HG03457 (cell line): ENCODE results near the gene ZSWIM5.
"Not testable (repeated sequence)": the region's sequence is repeated elsewhere in the genome, so short reads cannot be mapped to it uniquely, and the experiment has no call there.

Experiments used
- ATAC-seq: cut with Tn5 transposase; IDR thresholded peaks from one replicate; pipeline ENCODE4 v1.9.1; 2021; ENCODE audit warnings: moderate number of reproducible peaks; ENCODE audit not compliant: unreplicated experiment

ZSWIM5 gene

DNA sequence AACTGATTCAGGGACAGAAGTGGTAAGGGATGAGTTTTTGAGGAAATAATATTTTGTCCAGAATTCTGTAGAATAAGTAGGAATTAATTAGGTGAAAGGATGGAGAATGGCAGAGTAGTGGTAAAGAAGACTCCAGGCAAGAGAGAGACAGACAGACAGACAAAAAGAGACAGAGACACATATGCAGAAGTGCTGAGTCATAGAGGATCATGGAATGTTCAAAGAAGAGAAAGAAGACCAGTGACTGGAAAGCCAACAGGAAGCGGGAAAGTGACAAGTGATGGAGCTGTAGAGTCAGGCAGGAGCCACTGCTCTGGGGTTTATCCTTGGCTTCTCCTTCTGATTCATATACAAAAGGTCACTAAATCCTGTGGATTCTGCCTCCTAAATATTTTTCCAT, 108.5 kb downstream of the ZSWIM5 start:
- ATAC-seq = no peak

DNA sequence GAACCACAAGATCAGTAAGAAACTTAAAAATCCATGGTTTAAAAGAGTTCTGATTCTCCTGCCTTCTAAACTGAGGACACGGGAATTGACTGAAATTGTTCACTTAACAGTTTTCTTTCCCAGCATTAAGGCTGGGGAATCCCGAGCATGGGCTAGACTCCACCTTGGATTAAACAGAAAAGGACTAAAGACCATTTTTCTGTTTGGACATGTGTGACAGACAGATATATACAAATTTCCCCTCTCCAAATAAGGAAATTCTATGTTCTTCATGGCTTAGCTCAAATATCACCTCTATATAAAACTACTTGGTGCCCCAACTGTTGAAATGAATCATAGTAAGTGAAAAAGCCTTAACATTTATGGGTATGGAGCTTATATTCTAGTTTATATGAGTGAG, 109.3 kb downstream of the ZSWIM5 start:
- no peak for ATAC-seq

DNA sequence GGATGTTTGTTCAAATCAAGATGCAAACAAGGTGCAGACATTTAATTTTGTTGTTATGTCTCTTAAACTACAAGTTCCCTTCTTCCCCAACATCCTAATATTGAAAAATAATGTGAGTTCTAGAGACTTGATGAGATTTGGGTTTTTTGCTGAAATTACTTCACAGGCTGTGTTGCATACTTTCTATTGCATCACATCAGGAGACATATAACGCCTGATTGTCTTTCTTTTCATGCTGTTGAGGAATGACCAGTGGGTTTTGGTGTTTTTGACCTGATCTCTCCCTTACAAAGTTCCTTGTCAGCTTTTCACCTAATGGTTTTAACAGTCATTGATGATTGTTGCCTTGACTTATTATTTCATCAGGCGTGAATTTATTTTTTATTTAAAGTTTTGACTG, 111.0 kb downstream of the ZSWIM5 start:
- ATAC-seq = no peak

DNA sequence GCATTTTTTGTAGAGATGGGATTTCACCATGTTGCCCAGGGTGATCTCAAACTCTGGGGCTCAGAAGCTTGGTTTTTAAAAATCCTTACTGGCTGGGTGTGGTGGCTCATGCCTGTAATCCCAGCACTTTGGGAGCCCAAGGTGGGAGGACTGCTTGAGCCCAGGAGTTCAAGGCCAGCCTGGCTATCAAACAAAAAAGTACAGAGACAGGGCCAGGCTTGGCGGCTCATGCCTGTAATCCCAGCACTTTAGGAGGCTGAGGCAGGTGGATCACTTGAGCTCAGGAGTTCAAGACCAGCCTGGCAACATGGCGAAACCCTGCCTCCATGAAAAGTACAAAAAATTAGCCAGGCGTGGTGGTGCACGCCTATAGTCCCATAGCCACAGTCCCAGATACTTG, 112.0 kb downstream of the ZSWIM5 start:
- not testable (repeated sequence) for ATAC-seq

DNA sequence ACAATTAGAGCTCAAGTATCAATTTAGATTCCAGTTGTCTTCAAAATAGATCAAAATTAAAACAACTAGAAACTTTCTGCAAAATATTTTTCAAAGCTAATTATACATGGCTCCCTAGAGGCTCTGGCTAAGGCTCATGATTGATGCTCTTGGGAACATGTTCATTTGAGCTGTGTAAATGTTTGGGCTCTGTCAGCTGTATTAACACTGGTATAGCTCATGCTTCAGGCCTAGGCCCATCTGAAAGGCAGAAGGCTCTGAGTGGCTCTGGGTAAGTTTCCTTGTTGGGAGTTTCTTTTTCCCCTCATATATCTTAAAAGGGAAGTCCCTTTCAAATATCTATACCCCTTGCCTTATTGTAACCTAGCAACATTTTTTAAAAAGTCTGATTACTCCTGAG, 113.1 kb downstream of the ZSWIM5 start:
- no peak for ATAC-seq

DNA sequence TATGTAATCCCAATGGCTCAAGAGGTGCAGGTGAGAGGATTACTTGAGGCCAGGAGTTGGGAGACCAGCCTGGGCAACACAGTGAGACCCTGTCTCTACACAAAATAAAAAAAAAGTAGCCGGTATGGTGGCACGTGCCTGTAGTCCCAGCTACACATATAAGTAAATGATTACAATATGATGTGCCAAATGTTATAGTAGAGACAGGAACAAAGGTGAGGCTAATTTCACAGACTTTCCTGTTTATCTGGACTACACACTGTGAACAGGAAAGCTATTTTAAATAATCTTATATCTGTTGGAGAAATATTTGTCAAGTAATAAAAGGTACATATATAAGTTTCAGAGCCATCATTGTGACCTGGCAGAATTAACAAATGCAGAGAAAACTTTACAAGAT, 116.7 kb downstream of the ZSWIM5 start:
- no peak for ATAC-seq

DNA sequence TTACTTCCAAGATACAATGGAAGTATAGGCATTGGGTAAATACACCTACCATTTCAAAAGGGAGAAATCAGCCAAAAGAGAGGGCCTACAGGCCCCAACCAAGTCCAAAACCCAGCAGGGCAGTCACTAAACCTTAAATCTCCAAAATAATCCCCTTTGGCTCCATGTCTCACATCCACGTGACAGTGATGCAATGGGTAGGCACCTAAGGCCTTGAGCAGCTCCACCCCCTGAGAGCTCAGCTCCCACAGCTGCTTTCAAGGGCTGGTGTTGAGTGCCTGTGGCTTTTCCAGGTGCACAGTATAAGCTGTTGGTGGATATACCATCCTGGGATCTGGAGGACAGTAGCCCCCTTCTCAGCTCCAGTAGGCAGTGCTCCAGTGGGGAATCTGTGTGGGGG, 121.8 kb downstream of the ZSWIM5 start:
- no peak for ATAC-seq

DNA sequence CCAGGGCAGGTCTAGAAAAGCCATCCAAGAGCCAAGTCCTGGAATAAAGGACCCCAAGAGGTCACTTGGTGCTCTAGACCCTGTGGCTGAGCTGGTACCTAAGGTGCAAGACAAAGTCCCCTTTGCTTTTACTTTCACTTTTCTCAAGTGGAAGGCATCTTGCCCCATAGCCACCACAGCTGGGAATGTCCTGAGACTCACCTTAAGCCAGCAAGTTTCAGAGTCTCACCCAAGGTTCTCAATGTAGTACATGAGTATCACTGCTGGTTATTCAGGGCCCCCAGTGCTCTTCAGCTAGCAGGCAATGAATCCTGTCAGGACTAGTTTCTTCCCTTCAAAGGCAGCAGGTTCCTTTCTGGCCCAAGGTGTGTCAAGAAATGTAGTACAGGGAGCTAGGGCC, 126.9 kb downstream of the ZSWIM5 start:
- ATAC-seq = no peak

DNA sequence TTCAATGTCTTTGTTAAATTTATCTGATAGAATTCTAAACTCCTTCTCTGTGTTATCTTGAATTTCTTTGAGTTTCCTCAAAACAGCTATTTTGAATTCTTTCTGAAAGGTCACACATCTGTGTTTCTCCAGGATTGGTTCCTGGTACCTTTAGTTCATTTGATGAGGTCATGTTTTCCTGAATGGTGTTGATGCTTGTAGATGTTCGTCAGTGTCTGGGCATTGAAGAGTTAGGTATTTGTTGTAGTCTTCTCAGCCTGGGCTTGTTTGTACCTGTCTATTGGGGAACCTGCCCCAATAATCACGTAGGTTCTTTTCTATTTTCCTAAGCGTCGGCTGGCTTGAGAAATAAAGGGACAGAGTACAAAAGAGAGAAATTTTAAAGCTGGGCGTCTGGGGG, 129.4 kb downstream of the ZSWIM5 start:
- not testable (repeated sequence) for ATAC-seq

DNA sequence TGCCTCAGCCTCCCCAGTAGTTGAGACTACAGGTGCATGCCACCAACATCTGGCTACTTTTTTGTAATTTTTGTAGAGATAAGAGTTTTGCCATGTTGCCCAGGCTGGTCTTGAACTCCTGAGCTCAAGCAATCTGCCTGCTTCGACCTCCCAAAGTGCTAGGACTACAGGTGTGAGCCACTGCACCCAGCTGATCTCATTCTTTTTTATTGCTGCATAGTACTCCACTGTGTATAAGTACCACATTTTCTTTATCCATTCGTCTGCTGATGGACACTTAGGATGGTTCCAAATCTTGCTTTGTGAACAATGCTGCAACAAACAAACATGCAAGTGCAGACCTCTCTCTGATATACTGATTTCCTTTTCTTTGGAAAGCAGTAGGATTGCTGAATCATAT, 134.8 kb downstream of the ZSWIM5 start:
- ATAC-seq = no peak

DNA sequence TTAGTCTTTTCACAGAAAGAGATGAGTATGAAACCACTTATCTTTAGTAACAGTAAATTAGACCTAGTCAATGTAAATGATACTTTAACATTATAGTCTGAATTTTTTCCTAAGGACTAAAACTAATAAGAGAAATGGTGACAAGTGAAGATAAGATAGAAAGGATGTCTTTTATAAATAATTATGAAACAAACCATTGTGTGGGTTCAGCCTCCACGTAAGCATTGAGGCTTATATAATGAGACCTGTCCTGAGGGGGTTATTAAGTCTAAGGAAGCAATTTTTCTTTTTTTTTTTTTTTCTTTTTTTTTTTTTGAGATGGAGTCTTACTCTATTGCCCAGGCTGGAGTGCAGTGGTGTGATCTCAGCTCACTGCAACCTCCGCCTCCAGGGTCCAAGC, 138.6 kb downstream of the ZSWIM5 start:
- ATAC-seq = no peak

DNA sequence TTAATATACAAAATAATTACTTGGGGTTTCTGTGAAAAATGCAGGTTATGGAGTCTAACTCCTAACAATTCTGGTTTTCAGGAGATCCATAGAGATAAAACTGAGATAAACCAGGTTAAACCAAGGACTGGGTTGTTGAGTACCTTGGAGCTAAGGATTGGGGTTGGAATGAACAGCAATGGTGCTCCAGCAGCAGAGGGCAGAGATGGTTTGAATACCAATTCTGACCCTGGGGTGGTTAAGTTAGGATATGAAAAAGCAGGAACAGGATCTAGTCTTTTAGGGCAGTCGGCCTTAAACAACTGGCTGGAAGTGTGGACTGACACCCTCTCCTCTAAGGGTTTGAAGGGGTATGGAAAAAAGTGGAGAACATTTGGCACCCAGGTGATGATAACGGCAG, 141.3 kb downstream of the ZSWIM5 start:
- no peak for ATAC-seq

DNA sequence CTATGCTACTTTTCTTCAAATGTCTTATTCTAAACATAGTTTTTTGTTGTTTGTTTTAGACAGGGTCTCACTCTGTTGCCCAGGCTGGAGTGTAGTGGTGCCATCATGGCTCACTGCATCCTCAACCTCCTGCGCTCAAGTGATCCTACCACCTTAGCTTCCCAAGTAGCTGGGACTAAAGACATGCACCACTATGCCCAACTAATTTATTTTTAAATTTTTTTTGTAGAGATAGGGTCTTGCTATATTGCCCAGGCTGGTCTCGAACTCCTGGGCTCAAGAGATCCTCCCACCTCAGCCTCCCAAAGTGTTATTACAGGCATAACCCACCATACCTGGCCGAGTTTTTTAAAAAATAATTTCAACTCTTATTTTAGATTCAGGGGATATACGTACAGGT, 143.9 kb downstream of the ZSWIM5 start:
- ATAC-seq = not testable (repeated sequence)

DNA sequence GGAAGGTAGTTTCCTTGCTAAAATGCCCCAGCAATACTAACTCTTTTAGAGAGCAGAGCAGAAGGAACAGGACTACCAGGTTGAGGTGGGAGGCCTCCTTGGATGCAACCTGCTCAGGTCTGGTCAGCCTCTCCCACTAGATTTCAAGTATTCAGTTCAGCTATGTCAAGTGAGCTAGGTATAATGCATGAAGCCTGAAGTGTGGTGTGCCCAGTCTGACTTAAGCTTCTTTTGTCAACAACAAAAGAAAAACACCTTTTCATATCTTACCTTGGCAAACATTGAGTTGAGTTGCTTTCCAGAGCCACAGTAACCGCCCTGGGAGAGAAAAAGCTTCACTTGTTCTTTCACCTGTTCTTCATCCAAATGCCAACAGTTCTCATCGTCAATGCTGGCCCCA, 146.6 kb downstream of the ZSWIM5 start:
- ATAC-seq = no peak

DNA sequence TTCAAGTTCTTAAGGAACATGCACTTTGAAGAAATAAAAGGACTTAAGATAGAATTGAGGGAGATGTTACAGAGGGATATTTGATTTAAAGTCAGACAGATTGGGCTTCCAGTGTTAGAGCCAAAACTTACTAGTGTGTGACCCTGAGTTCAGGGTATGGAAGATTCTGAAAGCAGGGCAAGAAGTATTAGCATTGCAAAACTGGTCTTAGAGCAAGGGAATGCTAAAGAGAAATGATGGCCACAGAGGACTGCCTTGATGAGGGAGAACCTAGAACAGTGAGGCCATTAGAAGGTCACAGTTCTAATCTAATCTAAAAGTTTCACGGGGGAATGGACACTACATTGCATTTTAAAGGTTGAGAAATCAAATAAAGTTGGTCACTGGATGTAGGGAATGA, 148.9 kb downstream of the ZSWIM5 start:
- ATAC-seq = no peak

DNA sequence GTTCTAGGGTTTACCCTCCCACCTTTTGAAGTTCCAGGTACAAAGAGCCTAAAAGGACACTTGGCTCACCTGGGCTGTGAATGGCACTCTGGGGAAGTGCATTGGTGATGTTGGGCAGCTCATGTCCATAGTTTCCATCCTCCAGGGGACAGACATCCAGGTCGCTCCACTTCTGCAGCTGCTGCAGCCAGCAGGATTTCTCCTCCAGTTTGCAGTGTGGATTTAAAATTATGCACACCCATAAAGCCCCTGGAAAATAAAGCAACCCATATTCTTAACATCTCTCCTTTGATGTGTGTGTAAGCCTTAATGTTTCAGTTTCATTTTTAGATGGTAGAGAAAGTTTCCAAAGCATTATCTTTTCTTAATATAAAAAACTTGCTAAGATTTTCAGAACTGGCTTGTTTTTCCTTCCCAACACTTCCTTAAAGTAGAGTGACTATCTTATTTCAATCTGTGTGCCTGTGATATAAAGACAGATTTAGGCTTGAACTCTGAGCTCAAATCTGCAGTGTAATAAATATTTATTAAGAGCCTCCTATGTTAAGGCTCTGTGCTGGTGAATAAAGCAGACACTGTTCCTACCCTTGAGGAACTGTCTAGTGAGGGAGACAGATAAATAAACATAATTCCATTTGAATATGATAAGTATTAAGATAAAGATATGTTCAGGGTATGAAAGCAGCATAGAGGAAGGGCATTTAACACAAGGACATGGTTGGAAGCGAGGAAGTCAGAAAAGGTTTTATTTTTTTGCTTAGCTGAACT, 155.2 kb downstream of the ZSWIM5 start:
- no peak for ATAC-seq

DNA sequence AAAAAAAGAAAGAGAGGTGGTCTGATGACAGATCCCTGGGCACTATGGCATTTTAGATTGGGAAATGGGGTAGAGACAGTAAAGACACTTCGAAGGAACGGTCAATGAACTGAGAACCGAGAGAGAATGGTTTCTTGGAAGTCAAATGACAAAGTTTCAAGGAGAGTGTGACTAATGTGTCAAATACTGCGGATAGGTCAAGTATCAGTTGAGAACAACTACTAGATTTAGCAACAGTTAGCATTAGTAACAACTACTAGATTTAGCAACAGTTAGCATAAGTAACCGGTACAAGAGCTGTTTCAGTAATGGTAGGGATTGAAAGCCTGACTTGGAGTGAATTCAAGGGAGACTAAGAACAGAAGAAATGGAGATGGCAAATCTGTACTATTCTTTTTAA, 159.4 kb downstream of the ZSWIM5 start:
- no peak for ATAC-seq

DNA sequence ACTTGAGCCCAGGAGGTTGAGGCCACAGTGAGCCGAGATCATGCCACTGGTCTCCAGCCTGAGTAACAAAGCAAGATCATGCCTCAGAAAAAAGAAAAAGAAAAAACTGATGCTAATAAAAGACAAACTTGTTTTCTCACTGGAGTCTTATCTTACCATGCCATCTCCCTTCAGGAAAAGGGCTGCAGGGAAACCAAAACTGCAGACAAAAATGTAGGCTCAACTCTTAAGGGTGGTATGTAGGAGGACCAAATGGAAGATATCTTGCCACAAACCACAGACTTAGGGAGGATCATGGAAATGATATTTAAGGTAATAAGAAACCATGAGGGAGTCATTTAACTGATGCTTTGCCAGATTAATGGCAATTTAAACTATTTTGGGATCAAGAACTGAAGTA, 161.5 kb downstream of the ZSWIM5 start:
- no peak for ATAC-seq

DNA sequence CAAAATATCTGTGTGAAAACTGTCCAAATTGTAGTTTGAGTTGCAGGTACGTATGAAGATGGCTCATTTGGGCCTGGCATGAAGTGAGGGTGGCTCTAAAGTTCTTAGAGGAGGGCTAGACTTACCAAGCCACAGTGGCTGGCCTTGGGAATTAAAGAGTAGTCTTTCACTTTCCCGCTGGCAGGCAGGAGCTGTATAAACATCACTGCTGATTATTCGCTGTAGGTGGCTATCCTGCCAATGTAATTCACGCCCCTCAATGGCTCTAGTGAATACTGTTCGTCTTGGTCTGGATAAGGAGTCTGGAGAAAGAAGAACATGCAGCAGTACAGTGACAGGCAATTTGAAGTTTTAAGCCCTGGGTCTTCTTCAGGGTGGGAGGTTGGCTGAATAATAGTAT, 163.3 kb downstream of the ZSWIM5 start:
- ATAC-seq = no peak

DNA sequence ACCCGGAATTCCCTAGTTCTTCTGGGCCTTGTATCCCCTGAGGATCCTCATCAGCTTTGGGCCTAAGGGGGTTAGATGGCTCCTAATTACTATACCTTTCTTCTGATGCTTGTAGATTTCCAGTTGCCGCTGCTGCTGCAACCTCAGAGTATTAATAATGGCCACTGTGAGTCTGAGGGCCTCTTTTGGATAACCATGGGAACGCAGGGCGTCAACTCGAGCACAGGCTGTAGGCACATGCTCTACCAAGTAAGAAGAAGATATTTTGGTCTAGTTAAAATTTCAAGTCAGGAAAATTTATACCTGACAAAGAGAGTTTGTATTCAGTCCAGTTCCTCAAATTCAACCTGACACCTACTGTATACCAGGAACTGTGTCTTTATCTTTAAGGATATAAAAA, 166.1 kb downstream of the ZSWIM5 start:
- ATAC-seq = no peak

DNA sequence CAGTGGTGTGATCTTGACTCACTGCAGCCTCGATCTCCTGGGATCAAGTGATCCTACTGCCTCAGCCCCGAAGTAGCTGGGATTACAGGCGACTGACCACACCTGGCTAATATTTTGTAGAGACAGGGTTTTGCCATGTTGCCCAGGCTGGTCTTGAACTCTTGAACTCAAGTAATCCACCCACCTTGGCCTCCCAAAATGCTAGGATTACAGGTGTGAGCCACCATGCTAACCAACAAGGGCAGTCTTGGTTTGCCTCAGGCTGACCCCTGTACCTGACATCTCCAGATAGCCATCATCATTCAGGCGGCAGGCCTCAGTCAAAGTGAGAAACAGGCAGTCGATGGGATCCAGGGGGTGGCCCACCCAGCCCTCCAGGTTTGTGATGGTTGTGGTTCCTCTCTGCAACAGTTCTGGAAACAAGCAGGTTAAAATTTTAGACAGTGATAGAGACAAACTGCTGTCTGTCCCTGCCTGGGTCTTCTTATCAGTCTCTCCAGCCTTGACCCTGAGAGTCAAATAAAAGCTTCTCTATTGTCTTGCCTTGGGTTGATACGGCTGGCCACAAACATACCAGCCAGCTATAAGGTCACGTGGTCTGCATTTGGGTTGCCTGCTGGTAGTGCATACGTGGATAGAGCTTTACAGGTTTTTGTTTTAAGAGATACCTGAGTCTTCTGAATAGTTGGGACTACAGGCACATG, 167.6 kb downstream of the ZSWIM5 start:
- no peak for ATAC-seq

DNA sequence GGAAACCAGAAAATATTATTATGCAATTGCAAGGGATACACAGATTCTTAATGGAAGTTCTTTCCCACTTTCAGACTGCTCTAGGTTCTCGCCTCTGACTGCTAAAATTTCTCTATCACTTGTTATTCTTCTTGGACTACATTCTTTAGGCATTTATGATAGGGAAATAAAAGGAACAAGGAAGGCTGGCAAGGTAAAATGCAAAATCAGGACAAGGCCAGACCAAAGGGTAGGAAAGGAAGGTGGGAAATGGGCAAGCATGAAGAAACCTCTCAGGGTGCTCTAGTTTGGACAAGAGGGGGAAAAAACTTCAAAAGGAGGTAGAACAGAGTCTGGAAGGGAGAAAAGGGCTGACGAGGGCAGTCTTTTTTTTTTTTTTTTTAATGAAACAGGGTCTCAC, 168.2 kb downstream of the ZSWIM5 start:
- ATAC-seq = no peak

DNA sequence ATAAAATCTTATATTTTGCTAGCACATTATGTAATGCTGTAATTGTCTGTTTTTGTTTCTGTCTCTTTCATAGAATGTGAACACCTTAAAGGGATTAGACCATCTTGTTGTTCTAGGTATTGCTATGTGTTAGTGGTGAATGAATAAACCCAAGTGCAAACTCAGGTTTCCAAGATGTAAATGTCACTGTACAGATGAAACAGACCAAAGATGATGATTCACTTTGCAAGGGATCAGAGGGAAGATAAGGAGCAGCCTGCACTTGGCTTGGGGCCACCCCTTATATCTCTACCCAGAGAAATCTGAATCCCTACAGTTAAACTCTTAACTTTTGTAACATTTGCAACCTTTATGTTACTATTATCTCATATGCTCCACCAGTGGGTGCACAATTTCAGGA, 168.9 kb downstream of the ZSWIM5 start:
- no peak for ATAC-seq
